SK-N-SH treated with all-trans-retinoic acid at 6 μM for 48 hours (cell line): ENCODE measurements around the gene RADIL.

Source experiments
- ATAC-seq: fragments of 200-7000 bp; cut with Tn5 transposase; 3 replicates; pipeline ENCODE4 v1.9.1; 2020; ENCODE audit warnings: mild to moderate bottlenecking, moderate library complexity
- ARNTL ChIP-seq: fragments of 450-650 bp; formaldehyde crosslinking; IDR thresholded peaks from 2 replicates; pipeline ENCODE4 v1.5.0; 2020; ENCODE audit warnings: low read depth, mild to moderate bottlenecking, moderate library complexity, borderline replicate concordance
- BACH2 ChIP-seq: fragments of 250-450 bp; sonication (Bioruptor Pico); IDR thresholded peaks from 2 replicates; pipeline ENCODE4 v1.9.0; 2021; ENCODE audit warnings: mild to moderate bottlenecking, borderline replicate concordance
- CREB5 ChIP-seq: fragments of 250-450 bp; sonication (Bioruptor Pico); IDR thresholded peaks from 2 replicates; pipeline ENCODE4 v1.5.1; 2020; ENCODE audit warnings: low read depth, mild to moderate bottlenecking, moderate library complexity
- CSDC2 ChIP-seq: fragments of 250-450 bp; sonication (Bioruptor Pico); IDR thresholded peaks from 2 replicates; pipeline ENCODE4 v1.5.0; 2020; ENCODE audit warnings: mild to moderate bottlenecking, moderate library complexity
- ESRRG ChIP-seq: fragments of 250-450 bp; sonication (Bioruptor Pico); IDR thresholded peaks from 2 replicates; pipeline ENCODE4 v1.6.1; 2021; ENCODE audit warnings: mild to moderate bottlenecking
- GLIS3 ChIP-seq: fragments of 250-450 bp; sonication (Bioruptor Pico); IDR thresholded peaks from 2 replicates; pipeline ENCODE4 v1.5.0; 2020; ENCODE audit warnings: mild to moderate bottlenecking, moderate library complexity
- ISL1 ChIP-seq: fragments of 250-450 bp; sonication (Bioruptor Pico); IDR thresholded peaks from 2 replicates; pipeline ENCODE4 v2.1.2; 2022; ENCODE audit warnings: mild to moderate bottlenecking, moderate library complexity
- OSR1 ChIP-seq: fragments of 250-450 bp; sonication (Bioruptor Pico); IDR thresholded peaks from 2 replicates; pipeline ENCODE4 v1.8.0; 2022; ENCODE audit warnings: moderate library complexity, mild to moderate bottlenecking, inconsistent platforms
- PATZ1 ChIP-seq: fragments of 250-450 bp; sonication (Bioruptor Pico); IDR thresholded peaks from 2 replicates; pipeline ENCODE4 v1.8.0; 2020; ENCODE audit warnings: mild to moderate bottlenecking, moderate library complexity, borderline replicate concordance
- POU6F1 ChIP-seq: fragments of 250-450 bp; sonication (Bioruptor Pico); IDR thresholded peaks from 2 replicates; pipeline ENCODE4 v1.8.0; 2021; ENCODE audit warnings: low read depth, mild to moderate bottlenecking, moderate library complexity, borderline replicate concordance
- PPARA ChIP-seq: fragments of 250-450 bp; sonication (Bioruptor Pico); IDR thresholded peaks from 2 replicates; pipeline ENCODE4 v1.5.0; 2020; ENCODE audit warnings: mild to moderate bottlenecking, borderline replicate concordance
- TCF4 ChIP-seq: fragments of 250-450 bp; sonication (Bioruptor Pico); IDR thresholded peaks from 2 replicates; pipeline ENCODE4 v1.8.0; 2021; ENCODE audit warnings: mild to moderate bottlenecking, moderate library complexity, borderline replicate concordance
- ZC3H10 ChIP-seq: fragments of 250-450 bp; sonication (Bioruptor Pico); IDR thresholded peaks from 2 replicates; pipeline ENCODE4 v1.5.1; 2021; ENCODE audit warnings: mild to moderate bottlenecking, moderate library complexity
- ZFP3 ChIP-seq: fragments of 250-450 bp; sonication (Bioruptor Pico); IDR thresholded peaks from 2 replicates; pipeline ENCODE4 v1.5.0; 2020; ENCODE audit warnings: mild to moderate bottlenecking, moderate library complexity
- ZFP30 ChIP-seq: fragments of 450-650 bp; formaldehyde crosslinking; IDR thresholded peaks from 2 replicates; pipeline ENCODE4 v1.5.0; 2022; ENCODE audit warnings: mild to moderate bottlenecking, moderate library complexity
- ZNF70 ChIP-seq: fragments of 450-650 bp; formaldehyde crosslinking; IDR thresholded peaks from 2 replicates; pipeline ENCODE4 v1.5.0; 2020; ENCODE audit warnings: mild to moderate bottlenecking, moderate library complexity
- ZNF8 ChIP-seq: fragments of 450-650 bp; formaldehyde crosslinking; IDR thresholded peaks from 2 replicates; pipeline ENCODE4 v1.5.0; 2020; ENCODE audit warnings: mild to moderate bottlenecking, moderate library complexity
- TF ChIP-seq, protein P1 (sequence below): fragments of 250-450 bp; sonication (Bioruptor Pico); IDR thresholded peaks from 2 replicates; pipeline ENCODE4 v1.5.1; 2021; ENCODE audit warnings: mild to moderate bottlenecking, moderate library complexity
- TF ChIP-seq, protein P2 (sequence below): fragments of 250-450 bp; sonication (Bioruptor Pico); IDR thresholded peaks from 2 replicates; pipeline ENCODE4 v1.5.0; 2020; ENCODE audit warnings: mild to moderate bottlenecking, moderate library complexity

RADIL gene

DNA sequence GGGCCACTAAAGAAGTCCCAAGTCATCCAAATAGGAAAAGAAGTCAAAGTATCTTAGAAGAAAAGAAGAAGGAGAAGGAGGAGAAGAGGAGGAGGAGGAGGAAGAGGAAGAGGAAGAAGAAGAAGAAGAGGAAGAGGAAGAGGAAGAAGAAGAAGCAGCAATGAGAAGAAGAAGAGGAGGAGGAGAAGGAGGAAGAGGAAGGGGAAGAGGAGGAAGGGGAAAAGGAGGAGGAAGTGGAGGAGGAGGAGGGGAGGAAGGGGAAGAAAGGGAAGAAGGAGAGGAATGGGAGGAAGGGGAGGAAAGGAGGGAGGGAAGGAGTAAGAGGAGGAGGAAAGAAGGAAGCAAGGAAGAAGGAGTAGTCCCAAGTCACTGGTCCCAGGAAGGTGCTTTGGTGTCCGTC is 21.7 kb upstream of the RADIL start:
- ATAC-seq = no peak
- TF ChIP-seq PATZ1 (CRISPR knock-in tag) (no peak), GLIS3 (CRISPR knock-in tag) (no peak), TCF4 (no peak), CSDC2 (no peak), ZC3H10 (CRISPR knock-in tag) (no peak), ZFP3 (no peak), PPARA (no peak), OSR1 (no peak), ARNTL (CRISPR knock-in tag) (no peak)
- TF ChIP-seq, protein P1, sequence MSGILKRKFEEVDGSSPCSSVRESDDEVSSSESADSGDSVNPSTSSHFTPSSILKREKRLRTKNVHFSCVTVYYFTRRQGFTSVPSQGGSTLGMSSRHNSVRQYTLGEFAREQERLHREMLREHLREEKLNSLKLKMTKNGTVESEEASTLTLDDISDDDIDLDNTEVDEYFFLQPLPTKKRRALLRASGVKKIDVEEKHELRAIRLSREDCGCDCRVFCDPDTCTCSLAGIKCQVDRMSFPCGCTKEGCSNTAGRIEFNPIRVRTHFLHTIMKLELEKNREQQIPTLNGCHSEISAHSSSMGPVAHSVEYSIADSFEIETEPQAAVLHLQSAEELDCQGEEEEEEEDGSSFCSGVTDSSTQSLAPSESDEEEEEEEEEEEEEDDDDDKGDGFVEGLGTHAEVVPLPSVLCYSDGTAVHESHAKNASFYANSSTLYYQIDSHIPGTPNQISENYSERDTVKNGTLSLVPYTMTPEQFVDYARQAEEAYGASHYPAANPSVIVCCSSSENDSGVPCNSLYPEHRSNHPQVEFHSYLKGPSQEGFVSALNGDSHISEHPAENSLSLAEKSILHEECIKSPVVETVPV (CRISPR knock-in tag) = no peak
- TF ChIP-seq, protein P2, sequence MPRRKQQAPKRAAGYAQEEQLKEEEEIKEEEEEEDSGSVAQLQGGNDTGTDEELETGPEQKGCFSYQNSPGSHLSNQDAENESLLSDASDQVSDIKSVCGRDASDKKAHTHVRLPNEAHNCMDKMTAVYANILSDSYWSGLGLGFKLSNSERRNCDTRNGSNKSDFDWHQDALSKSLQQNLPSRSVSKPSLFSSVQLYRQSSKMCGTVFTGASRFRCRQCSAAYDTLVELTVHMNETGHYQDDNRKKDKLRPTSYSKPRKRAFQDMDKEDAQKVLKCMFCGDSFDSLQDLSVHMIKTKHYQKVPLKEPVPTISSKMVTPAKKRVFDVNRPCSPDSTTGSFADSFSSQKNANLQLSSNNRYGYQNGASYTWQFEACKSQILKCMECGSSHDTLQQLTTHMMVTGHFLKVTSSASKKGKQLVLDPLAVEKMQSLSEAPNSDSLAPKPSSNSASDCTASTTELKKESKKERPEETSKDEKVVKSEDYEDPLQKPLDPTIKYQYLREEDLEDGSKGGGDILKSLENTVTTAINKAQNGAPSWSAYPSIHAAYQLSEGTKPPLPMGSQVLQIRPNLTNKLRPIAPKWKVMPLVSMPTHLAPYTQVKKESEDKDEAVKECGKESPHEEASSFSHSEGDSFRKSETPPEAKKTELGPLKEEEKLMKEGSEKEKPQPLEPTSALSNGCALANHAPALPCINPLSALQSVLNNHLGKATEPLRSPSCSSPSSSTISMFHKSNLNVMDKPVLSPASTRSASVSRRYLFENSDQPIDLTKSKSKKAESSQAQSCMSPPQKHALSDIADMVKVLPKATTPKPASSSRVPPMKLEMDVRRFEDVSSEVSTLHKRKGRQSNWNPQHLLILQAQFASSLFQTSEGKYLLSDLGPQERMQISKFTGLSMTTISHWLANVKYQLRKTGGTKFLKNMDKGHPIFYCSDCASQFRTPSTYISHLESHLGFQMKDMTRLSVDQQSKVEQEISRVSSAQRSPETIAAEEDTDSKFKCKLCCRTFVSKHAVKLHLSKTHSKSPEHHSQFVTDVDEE (CRISPR knock-in tag) = no peak

GRCh38 chr7:4904346-4904745 is 20.8 kb upstream of the RADIL start:
- TF ChIP-seq, protein P1 (CRISPR knock-in tag) = no peak
- TF ChIP-seq ESRRG (CRISPR knock-in tag) = no peak
- TF ChIP-seq BACH2 = no peak
- no peak for TF ChIP-seq CREB5 (CRISPR knock-in tag)
- no peak for TF ChIP-seq ZNF8 (CRISPR knock-in tag)
- TF ChIP-seq PPARA = no peak
- no peak for TF ChIP-seq GLIS3 (CRISPR knock-in tag)
- TF ChIP-seq, protein P2 (CRISPR knock-in tag) = no peak
- TF ChIP-seq OSR1 = no peak
- TF ChIP-seq ZNF70 (CRISPR knock-in tag) = no peak
- no peak for TF ChIP-seq CSDC2
- no peak for TF ChIP-seq ZFP30 (CRISPR knock-in tag)
- ATAC-seq = no peak

- ATAC-seq = no peak
- TF ChIP-seq TCF4 (no peak), ESRRG (CRISPR knock-in tag) (no peak), ZFP30 (CRISPR knock-in tag) (no peak), POU6F1 (CRISPR knock-in tag) (no peak), ZFP3 (no peak), ARNTL (CRISPR knock-in tag) (no peak), ISL1 (CRISPR knock-in tag) (no peak), ZNF70 (CRISPR knock-in tag) (no peak), CREB5 (CRISPR knock-in tag) (no peak), CSDC2 (no peak)
- TF ChIP-seq, protein P2 (CRISPR knock-in tag) = no peak
Measured at GRCh38 chr7:4895766-4896165, 12.2 kb upstream of the RADIL start.
